Fibroblast of skin of back (primary cell): ENCODE measurements around the gene CTNNAL1.
A peak's percentile ranks its signal among the peaks of the same experiment; 100 is the strongest.

Experiments
- DNase-seq: peaks from one replicate; pipeline ENCODE4 v3.0.0-alpha.2; 2013

The CTNNAL1 gene

GRCh38 chr9:109026306-109026705 is 13.0 kb upstream of the CTNNAL1 start:
- DNase-seq: no peak

- no peak for DNase-seq
These were observed 9.6 kb upstream of the CTNNAL1 start for GRCh38 chr9:109022873-109023272.

DNA sequence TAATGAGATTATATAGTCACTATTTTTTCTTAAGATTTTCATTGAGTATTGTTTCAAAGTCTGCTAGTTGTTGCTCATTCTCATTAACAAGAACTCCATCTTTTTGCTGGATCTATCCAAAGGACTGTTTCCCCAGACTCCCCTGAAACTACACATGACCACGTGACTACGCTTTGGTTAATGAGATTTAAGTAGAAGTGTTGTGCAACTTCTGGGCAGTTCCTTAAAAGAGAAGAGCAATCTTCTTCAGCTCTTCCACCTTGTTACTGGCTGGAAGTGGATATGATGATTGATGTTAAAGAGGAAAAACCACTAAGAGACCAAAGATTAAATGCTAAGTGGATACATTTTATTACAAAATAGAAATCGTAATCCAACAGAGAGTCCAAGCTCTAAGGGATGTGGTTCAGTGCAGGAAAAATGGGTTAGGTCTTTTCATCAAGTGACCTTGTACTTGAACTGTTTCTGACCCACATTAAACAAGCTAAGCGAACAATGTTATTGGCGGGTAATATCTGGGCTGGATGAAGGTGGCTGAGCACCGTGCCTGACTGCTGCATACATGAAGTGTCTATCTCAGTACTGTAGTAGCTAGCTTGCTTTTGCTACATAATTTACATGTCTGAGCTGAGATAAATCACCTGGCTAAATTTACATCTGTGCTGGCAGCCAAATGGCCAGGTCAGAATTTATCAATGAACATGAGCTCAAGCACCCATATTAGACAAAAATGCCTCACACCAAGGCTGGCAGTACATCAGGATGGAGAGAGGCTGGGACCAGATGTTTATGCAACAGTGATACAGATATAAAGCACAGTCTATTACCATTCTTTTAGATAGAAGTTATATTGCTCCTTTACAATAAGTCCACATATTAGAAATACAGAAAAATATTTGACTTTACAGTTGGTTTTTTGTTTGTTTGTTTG is 7.5 kb upstream of the CTNNAL1 start:
- no peak for DNase-seq

GRCh38 chr9:109020113-109020512 is 6.8 kb upstream of the CTNNAL1 start:
- no peak for DNase-seq

GRCh38 chr9:109019420-109019819 is 6.1 kb upstream of the CTNNAL1 start:
- no peak for DNase-seq

- no peak for DNase-seq
These were observed 4.2 kb upstream of the CTNNAL1 start for GRCh38 chr9:109017493-109017892.

DNA sequence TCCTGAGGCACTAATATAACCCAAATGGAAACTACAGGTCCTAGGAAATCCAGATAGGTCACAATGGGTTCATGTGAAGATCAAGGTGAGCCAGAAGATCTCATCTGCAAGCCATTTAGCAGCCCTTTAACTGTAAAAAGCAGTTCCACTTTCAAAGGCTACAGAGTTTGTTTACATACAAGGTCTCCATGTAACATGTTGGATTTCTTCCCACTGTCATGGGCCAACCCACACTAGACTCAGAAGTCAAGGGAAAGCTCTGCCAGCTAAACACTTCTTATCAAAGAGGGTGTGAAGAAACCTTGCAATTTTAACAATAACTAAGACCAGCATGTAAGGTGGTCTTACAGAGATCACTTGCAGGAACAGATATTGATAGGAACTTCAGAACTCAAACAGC is 3.8 kb upstream of the CTNNAL1 start:
- DNase-seq: no peak

DNA sequence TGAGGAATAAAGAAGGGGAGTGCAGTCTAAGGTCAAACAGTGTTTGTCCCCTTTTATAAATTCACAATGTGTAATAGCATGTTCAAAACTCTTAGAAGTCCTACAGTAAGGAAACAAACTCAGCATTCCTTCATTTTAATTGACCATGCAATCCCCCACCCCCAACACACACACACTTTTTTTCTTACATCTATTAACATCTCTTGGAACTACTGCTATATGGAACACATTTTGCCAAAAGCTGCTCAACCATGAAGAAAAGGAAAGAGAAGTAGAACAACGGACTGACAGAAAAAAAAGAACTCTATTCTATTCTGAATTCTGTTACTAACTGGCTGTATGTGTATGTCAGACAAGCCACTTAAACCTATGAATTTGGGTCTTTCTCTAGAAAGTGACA is 2.8 kb upstream of the CTNNAL1 start:
- DNase-seq: no peak

- DNase-seq: no peak
These were observed 1.4 kb upstream of the CTNNAL1 start for GRCh38 chr9:109014608-109015280.

DNA sequence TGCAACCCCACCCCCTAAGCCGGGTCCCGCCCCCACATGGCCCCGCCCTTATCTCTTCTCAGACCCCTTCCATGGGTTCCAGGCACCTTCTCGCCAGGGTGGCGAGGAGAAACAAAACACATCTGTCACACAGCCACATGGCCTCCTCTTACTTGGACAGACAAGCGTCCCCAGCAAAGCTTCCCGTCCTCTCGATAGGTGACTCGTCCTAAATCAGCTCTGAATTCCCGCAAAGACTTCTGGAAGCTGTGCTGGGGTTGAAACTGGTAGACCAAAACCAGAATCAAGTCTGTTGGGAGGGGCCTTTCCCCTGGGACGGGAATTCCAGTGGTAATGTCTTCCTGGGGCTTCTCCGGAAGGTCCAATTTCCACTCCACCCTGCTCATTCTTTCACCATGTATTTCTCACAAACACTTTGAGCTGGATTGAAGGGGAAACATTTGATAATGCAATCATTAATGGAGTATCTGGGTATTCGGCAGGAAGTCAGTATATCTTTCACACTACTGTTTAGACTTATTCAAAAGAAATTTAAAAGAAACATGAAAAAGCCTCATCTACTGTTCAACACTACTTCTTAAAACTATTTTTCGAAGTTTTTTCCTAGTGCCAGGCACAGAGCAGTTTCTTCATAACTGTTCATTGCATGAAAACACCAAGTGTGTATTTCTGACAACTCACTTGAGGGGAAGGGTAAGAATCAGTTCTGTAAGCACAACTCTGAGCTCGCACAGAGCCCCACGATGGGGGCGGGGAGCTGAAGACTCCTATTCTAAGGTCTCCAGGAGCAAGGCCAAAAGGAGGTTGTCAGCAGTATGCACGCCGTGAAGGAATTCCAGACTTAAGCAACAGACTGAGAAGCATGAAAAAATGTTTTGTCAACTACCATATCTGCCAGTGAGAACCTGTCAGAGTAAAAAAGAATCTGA is 644 bp upstream of the CTNNAL1 start:
- peak; percentile 89 for DNase-seq

- DNase-seq: peak; percentile 97
These were observed 1.1 kb downstream of the CTNNAL1 start for GRCh38 chr9:109012009-109012875.

DNA sequence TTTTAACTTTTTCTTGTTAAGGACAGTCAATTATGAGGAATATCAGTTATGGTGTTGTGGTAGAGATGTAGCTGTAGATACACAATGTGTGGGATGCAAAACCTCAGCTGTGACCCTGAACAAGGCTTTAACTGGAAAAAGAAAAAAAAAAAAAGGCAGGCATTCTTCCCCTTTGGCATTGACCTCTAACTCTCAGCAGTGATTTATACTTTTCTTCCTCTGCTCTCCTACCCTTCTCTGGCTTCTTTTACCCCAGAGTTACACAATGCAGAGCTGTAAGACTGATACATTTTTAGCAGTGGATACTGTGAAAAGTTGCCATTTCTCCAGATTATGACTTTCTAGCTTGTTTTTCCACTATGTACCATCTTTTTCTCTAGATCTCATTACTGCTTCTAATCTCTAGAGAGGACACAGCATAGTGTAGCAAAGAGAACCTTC is 2.0 kb downstream of the CTNNAL1 start:
- no peak for DNase-seq

GRCh38 chr9:109010746-109011145 is 2.6 kb downstream of the CTNNAL1 start:
- DNase-seq: peak; percentile 77

DNA sequence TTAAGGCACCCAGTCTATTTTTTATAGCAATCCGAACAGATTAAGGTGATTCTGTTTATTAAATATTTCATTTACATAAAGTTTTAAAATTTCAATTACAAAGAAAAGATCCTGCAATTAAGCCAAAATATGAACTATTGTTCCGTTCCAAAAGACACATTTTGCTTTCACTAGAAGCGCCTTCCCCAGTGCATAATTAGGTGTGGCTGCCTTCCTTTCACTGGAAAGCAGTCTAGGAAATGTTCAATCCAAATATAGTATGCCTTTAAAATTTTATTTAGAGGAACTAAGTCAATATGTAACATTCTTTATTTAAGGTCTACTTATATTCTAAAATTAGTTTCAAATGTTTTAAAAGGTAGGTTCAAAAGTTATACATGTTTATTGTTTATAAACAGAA is 7.6 kb downstream of the CTNNAL1 start:
- no peak for DNase-seq

GRCh38 chr9:109003116-109003515 is 10.2 kb downstream of the CTNNAL1 start:
- DNase-seq: no peak

- DNase-seq: no peak
These were observed 11.2 kb downstream of the CTNNAL1 start for GRCh38 chr9:109002141-109002540.

GRCh38 chr9:109001275-109001676 is 12.0 kb downstream of the CTNNAL1 start:
- peak; percentile 94 for DNase-seq

- DNase-seq: no peak
These were observed 16.2 kb downstream of the CTNNAL1 start for GRCh38 chr9:108997112-108997511.

DNA sequence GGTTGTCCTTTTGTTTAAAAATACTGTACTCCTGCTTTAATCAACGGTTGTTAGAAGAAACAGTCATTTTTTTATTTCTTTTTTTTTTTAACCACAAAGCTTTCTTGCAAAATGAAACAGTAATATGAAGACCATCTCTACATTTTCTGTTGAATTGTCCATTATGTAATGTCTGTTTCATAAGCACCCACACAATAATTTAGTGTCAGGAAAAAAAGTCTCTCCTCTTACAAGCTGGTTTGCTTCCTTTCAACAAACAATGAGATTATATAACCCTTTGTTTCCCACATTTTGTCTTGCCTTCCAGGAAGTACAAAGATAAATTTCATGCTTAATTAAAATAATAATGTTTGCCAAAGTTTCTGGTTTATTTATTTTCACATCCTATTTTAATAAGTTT is 16.7 kb downstream of the CTNNAL1 start:
- DNase-seq: no peak

GRCh38 chr9:108994695-108995094 is 18.6 kb downstream of the CTNNAL1 start:
- DNase-seq: no peak

DNA sequence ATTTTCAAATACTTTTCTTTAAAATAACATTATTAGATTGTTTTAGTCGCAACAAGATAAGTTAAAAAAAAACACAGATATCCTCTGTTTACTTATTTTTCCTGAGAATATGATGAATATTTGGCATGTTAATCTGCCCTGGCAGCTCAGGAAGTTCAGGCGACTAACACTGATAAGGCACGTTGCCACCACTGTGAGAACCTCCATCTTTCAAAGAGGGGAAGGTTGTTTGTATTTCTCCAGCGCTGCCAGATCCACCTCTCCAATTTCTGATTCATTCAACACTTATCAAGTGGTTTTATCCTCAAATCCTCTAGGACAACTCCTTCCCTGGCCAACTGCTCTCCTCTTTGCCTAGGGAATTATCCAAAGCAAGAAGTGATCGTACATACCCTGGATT is 21.8 kb downstream of the CTNNAL1 start:
- DNase-seq: peak; percentile 72

GRCh38 chr9:108983885-108984284 is 29.4 kb downstream of the CTNNAL1 start:
- no peak for DNase-seq
